Left ventricle myocardium inferior (tissue), 1 donor: ENCODE measurements around the gene S1PR2. TPM values are rescaled to one million over a fixed set of nuclear protein-coding genes. Genes with fewer than 3 reads are reported as not detected.
A peak's percentile ranks its signal among the peaks of the same experiment; 100 is the strongest.

ENCODE experiments used
- DNase-seq: peaks from one replicate; pipeline ENCODE4 v3.0.0-alpha.2; 2020
- H3K27ac ChIP-seq: fragments of 200-600 bp; replicated peaks from 2 replicates; pipeline ENCODE4 v1.8.0; 2021
- H3K27me3 ChIP-seq: fragments of 200-600 bp; 2 replicates; pipeline ENCODE4 v1.8.0; 2021; ENCODE audit warnings: low read depth
- H3K36me3 ChIP-seq: fragments of 200-600 bp; 2 replicates; pipeline ENCODE4 v1.8.0; 2021
- H3K4me1 ChIP-seq: fragments of 200-600 bp; 2 replicates; pipeline ENCODE4 v1.8.0; 2021
- H3K4me3 ChIP-seq: fragments of 200-600 bp; 2 replicates; pipeline ENCODE4 v1.8.0; 2021; ENCODE audit warnings: mild to moderate bottlenecking, moderate library complexity
- H3K9me3 ChIP-seq: fragments of 200-600 bp; replicated peaks from 2 replicates; pipeline ENCODE4 v1.8.0; 2021
- intact Hi-C: fragments of 100-400 bp; cut with micrococcal nuclease; formaldehyde crosslinking; loops from one replicate; pipeline ENCODE4 v1.11.0; 2022
- total RNA-seq: library from RNA; stranded (reverse); fragmentation: NEBNext Ultra II Directional; extraction: Animal tissue kit (Norgen Biotek cat#: 25700); gene quantifications from one replicate; pipeline ENCODE4 v1.2.1, GENCODE V29; 2021
- TF ChIP-seq, protein P1 (sequence below): fragments of 200-600 bp; IDR thresholded peaks from 2 replicates; pipeline ENCODE4 v1.8.0; 2021; ENCODE audit warnings: antibody characterized with exemption, mild to moderate bottlenecking, borderline replicate concordance
- donor health status: DM: no; HTN: yes; CAD: no; lungs with severe emphysema.

S1PR2 gene
- total RNA-seq, 1 donor from 2014 or later = 3.5 TPM

DNA sequence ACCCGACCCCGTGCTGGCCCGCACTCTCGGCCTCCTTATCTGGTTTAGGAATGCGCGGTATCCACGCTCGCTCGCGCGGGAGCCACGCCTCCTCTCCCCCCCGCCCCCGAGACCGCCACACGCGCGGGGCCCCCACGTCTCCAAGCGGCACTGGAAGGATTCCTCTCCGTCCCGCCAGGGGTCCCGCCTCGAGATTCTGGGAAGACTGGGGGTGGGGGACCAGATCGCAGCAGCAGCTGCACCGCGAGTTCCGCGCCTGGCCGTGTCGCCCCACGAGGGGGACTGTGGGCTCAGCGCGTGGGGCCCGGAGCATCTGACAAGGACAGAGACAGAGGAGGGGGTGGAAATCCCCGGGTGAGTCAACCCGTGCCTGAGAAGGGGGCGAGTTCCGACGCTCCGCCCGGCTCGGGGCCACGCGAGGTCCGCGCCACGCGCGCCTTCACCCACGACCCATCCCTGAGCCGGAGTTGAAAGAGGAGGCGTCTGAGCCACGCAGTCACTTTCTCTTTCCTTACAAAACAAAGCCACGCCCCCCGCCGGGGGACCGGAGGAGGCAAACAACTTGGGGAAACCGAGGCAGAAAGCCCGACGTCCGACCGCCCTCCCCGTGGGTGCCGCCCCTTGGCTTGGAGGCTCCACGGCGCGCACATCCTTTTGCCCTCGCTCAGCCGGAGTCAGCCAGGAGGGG lies 814 bp downstream of the S1PR2 start:
- Histone ChIP-seq H3K36me3 (no peaks in the 10 kb centered on the region), H3K4me1 (peaks cover 65% of the 10 kb centered on the region), H3K27ac (peak overlapping the region; percentile 95), H3K27me3 (peaks cover 16% of the 10 kb centered on the region), H3K4me3 (peak overlapping the region; percentile 93), H3K9me3 (no peaks in the 10 kb centered on the region)
- DNase-seq = peak; percentile 55
- intact Hi-C loops = no loop called here
- TF ChIP-seq, protein P1, sequence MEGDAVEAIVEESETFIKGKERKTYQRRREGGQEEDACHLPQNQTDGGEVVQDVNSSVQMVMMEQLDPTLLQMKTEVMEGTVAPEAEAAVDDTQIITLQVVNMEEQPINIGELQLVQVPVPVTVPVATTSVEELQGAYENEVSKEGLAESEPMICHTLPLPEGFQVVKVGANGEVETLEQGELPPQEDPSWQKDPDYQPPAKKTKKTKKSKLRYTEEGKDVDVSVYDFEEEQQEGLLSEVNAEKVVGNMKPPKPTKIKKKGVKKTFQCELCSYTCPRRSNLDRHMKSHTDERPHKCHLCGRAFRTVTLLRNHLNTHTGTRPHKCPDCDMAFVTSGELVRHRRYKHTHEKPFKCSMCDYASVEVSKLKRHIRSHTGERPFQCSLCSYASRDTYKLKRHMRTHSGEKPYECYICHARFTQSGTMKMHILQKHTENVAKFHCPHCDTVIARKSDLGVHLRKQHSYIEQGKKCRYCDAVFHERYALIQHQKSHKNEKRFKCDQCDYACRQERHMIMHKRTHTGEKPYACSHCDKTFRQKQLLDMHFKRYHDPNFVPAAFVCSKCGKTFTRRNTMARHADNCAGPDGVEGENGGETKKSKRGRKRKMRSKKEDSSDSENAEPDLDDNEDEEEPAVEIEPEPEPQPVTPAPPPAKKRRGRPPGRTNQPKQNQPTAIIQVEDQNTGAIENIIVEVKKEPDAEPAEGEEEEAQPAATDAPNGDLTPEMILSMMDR = no peak

DNA sequence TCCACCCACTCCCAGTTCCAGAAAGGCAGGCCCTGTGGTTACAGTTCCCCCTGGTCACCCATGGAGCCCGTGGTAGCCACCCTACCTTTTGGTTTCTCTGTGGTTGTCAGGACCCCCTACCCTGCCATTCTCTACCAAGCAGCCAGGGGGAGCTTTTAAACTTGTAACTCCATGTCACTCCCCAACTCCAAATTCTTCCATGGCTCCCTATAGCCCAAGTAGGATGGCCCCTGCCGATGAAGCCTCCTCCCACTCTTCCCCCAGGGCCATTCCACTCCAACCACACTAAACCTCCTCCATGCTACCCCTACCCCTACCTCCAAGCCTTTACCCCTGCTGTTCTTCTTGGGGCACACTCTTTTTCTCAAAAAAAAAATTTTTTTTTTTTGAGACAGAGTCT lies 2.2 kb downstream of the S1PR2 start:
- H3K4me3 ChIP-seq = peak overlapping the region; percentile 93
- no peak for DNase-seq
- H3K4me1 ChIP-seq = peaks cover 66% of the 10 kb centered on the region
- H3K27me3 ChIP-seq = peaks cover 16% of the 10 kb centered on the region
- H3K36me3 ChIP-seq = peaks cover 7% of the 10 kb centered on the region
- TF ChIP-seq, protein P1 = peak; percentile 68
- intact Hi-C loops = no loop called here
- peak overlapping the region; percentile 95 for H3K27ac ChIP-seq
- no peaks in the 10 kb centered on the region for H3K9me3 ChIP-seq

DNA sequence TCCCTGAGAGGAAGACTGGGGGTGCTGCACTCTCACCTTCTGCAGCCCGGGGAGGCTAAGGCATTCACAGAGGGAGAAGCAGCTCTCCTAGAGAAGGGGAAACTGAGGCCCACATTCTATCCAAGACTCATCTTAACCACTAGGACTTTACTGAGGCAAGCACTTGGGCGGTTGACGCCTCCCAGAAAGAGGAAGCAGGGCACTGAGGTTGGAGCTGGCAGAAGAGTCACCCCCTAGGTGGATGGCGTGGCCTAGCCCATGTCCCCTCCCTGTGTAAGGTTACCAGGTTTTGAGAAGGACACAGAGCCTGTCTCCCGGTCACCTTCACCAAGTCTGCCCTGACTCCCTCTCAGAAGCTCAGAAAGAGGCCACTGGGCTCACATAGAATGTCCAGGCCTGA lies 2.7 kb downstream of the S1PR2 start:
- Histone ChIP-seq H3K27me3 (peaks cover 16% of the 10 kb centered on the region), H3K4me3 (peak overlapping the region; percentile 93), H3K4me1 (peaks cover 66% of the 10 kb centered on the region), H3K27ac (peak overlapping the region; percentile 95), H3K36me3 (peaks cover 11% of the 10 kb centered on the region), H3K9me3 (no peaks in the 10 kb centered on the region)
- TF ChIP-seq, protein P1 = no peak
- DNase-seq = no peak
- intact Hi-C loops = no loop called here

DNA sequence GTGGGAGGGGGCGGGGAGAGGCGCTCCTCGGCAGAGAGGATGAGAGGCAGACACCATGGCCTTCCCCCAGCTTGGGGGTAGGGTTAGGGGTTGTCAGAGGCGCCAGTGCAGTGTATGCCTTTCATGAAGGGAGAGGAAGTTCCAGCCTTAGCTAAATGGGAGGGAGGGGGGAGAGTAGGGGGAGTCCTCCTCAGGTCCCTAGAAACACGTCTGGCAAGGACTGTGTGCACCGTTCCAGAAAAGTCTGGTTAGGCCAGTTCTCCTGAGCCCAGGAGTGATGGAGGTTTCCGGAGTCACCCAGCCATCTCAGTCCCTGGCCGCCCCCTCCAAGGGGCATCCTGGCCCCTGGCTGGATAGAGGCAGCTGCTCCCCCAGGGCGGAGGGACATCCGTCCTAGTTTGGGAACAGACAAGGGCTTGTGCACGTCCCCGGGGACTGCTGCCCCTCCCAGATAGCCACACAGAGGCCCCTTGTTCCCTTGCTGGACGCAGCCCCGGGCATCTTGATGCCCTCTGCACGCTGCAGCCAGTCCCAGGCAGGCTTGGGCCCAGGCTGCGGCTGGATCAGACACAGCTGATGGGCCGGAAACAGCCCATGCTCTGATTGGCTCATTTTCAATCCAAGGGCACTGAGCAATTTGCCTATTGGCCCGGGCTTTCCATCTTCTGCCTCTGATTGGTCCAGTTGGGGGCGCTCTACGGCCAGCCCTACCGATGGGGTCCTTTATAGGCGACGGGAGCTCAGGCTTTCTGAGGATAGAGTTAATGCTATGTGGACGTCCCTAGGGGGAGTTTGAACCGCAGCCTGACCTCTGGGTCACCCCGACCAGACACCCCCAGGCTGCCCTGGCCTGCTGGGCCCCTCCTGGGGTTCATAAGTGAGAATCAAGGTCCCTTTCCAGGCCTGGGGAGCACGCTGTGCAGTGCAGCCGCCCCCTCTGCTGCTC lies 3.8 kb downstream of the S1PR2 start:
- peak; percentile 56 for DNase-seq
- H3K36me3 ChIP-seq = peaks cover 11% of the 10 kb centered on the region
- TF ChIP-seq, protein P1 = no peak
- H3K4me3 ChIP-seq = peak overlapping the region; percentile 26
- peaks cover 66% of the 10 kb centered on the region for H3K4me1 ChIP-seq
- H3K9me3 ChIP-seq = no peaks in the 10 kb centered on the region
- peaks cover 16% of the 10 kb centered on the region for H3K27me3 ChIP-seq
- peak overlapping the region; percentile 95 for H3K27ac ChIP-seq
- intact Hi-C loops = no loop called here

DNA sequence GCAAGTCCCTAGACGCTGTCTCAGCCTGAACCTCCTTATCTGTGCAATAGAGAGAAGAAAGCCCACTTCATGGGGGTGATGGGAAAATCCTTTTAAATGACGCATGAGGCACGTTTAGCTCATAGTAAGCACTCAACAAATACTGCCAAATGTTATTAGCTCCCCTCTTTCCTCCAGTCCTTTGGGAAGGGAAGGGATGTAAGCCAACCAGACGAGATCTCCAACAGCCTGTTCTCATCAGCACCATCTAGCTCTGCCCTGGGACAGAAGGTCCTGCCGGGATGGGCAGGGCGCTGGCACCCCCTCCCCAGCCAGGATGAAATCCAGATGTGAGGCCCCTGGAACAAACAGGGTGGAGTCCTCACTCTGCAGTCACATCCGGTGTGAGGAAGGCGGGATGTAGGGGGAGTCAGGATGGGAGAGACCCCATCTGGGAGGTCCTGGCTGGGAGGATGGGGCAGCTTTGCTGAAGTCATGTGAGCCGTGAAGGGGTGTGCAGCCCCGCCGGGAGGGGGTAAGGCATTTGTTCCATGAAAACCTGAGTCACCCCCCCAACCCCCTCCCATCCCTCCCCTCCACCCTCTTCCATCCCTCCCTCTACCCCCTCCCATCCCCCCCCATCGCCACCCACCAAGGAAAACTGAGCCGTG lies 4.6 kb downstream of the S1PR2 start:
- Histone ChIP-seq H3K4me1 (peaks cover 62% of the 10 kb centered on the region), H3K4me3 (peak overlapping the region; percentile 26), H3K9me3 (no peaks in the 10 kb centered on the region), H3K27me3 (peaks cover 16% of the 10 kb centered on the region), H3K36me3 (peaks cover 11% of the 10 kb centered on the region), H3K27ac (peak overlapping the region; percentile 95)
- intact Hi-C loops = no loop called here
- TF ChIP-seq, protein P1 = no peak
- DNase-seq = peak; percentile 83
